C4-2B (cell line): ENCODE measurements around the gene TULP3.

Experiments used
- H3K27ac ChIP-seq: fragments of 450-650 bp; 2 replicates; pipeline ENCODE4 v1.5.1; 2017
- ZFX ChIP-seq: fragments of 450-650 bp; IDR thresholded peaks from 2 replicates; pipeline ENCODE4 v1.6.1; 2017
- TF ChIP-seq, protein P1 (sequence below): fragments of 450-650 bp; conservative IDR thresholded peaks from 2 replicates; pipeline ENCODE4 v1.5.1; 2017; ENCODE audit warnings: mild to moderate bottlenecking

TULP3 gene

DNA sequence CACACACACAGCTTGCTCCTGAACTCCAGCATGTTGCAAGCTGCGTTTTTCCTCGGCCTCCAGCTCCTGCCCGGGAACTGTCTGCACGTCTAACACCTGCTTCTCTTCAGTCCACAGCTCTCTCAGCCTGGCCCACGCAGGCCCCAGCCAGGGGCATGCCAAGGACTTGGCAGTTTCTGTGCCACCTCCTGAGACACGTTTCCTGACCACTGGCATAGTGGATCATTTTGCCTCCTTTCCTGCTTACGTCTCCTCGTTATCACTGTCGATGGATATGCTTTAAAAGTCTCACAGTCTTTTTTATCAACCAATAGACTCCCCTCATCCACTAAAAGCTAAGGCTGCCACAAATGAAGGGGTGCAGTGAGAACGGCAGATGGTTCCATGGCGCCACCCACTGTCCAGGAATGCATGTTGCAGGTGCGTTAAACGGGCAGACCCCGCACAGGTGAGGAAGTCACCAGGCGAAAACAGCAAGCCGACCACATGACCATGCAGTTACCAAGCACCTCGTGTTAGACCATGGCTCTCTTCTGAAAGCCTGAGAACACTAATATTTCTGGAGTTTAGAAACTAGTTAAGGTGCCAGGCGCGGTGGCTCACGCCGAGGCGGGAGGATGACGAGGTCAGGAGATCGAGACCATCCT lies 53.8 kb downstream of the TULP3 start:
- TF ChIP-seq, protein P1, sequence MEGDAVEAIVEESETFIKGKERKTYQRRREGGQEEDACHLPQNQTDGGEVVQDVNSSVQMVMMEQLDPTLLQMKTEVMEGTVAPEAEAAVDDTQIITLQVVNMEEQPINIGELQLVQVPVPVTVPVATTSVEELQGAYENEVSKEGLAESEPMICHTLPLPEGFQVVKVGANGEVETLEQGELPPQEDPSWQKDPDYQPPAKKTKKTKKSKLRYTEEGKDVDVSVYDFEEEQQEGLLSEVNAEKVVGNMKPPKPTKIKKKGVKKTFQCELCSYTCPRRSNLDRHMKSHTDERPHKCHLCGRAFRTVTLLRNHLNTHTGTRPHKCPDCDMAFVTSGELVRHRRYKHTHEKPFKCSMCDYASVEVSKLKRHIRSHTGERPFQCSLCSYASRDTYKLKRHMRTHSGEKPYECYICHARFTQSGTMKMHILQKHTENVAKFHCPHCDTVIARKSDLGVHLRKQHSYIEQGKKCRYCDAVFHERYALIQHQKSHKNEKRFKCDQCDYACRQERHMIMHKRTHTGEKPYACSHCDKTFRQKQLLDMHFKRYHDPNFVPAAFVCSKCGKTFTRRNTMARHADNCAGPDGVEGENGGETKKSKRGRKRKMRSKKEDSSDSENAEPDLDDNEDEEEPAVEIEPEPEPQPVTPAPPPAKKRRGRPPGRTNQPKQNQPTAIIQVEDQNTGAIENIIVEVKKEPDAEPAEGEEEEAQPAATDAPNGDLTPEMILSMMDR = peak; percentile 90
- TF ChIP-seq ZFX = no peak
- no peak overlapping the region for H3K27ac ChIP-seq

DNA sequence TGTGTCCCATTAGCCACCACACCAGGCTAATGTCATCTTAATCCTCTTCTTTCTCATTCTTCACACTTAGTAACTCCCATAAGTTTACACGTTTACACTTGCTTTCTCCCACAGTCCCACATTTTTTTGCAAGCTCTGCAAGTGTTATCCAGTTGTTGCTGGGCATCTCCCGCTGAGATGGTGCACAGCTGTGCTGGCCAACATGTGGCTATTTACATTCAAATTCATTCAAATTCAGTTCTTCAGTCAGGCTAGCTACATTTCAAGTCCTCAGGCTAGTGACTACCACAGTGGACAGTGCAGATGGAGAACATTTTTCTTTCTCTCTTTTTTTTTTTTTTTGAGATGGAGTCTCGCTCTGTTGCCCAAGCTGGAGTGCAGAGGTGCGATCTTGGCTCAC lies 58.7 kb downstream of the TULP3 start:
- no peak overlapping the region for H3K27ac ChIP-seq
- TF ChIP-seq ZFX = no peak
- TF ChIP-seq, protein P1 = no peak

DNA sequence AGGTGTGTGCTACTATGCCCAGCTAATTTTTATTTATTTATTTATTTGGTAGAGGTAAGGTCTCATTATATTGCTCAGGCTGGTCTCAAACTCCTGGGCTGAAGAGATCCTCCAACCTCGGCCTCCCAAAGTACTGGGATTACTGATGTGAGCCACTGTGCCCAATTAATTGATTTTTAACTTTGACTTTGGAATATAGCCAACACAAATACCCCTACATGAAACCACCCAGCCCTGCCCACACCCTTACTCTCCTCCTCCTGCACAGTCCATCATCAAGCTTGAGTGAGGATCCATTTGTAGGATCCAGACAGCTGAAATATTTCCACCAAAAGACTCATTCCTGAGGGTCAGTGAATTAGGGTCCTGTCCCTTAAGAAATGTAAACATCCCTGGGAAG lies 65.2 kb downstream of the TULP3 start:
- no peak overlapping the region for H3K27ac ChIP-seq
- no peak for TF ChIP-seq ZFX
- TF ChIP-seq, protein P1 = no peak

DNA sequence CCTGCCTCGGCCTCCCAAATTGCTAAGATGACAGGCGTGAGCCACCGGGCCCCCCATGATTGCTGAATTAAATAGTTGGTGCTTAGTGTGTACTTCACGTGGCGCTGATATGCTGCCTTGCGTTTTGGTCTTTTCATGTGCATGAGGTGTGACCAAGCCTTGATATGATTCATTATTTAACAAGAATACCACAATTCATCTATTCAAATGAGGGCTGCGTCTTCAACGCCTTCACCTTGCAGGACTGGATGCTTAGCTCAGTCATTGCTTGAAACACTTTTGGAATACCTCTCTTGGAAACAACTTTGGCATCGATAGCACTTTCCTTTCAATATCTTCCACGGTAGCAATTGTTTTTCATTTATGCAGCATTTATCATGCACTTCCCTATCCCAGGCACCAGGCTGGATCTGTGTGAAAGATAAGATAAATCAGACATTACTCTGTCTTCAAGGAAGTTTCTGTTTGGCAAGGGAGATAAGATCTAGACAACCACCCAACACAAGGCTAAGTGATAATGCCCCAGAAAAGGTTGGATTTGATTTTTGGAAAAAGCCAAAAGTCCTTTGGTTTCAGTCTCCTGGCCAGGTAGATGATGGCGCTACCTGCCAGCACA lies 67.2 kb downstream of the TULP3 start:
- peak overlapping the region; percentile 90 for H3K27ac ChIP-seq

DNA sequence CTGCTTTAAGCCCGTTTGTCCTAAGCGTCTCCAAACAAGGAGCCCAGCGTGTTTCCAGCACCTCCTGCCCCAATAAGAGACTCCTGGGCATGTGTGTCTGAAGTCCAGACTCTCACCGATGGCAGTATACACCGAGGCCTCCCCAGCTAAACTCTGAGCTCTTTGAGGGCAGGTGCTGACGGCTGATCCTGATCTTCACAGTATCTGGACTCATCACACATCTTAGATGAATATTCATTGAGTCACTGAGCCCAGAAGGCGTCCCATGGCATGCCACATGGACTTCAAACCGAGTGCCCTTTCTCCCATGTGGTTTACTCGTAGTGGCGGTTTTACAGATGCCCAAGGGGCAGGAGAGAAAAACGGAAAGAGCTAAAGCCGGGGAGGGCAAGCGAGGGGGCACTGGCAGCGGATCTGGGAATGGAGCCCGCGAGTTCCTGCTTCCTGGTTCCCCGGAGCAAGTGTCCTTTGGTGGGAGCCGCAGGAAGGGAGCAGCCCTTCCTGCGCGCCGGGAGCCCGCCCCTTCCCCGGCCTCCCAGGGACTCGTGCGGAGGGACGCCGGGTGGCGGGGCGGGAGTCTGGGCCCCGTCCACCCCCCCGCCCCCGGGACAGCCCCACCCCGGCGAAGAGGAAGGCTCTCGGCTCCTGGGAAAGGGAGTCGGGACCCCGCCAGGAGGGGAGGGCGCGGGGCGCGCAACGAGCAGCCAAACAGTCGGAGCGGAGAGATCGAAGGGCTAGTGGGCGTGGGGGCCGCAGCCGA lies 67.9 kb downstream of the TULP3 start:
- no peak for TF ChIP-seq ZFX
- TF ChIP-seq, protein P1 = no peak
- peak overlapping the region; percentile 90 for H3K27ac ChIP-seq

More for the DNA sequence above, 67.2 kb downstream of the TULP3 start:
- TF ChIP-seq ZFX = no peak
- TF ChIP-seq, protein P1 = no peak

DNA sequence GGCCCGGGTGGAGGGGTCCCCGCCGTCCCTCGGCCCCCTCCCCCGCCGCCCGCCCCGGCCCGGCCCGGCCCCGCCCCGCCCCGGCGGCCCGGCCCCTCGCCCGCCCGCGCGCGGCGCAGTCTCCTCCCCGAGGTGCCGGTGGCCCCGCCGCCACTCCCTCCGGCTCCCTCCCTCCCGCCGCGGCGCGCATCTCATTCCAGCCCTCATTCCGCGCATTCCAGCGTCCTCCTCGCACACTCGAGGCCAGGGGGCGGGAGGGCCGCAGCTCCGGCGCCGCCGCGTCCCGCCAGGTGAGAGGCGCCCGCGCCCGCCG lies 68.5 kb downstream of the TULP3 start, which contains the start of gene TEAD4:
TSS of gene TEAD4 (plus strand) at position 206 of the 313 bp plus-strand sequence.
- peak within 1 kb of the TSS; percentile 90 for H3K27ac ChIP-seq
- TF ChIP-seq, protein P1 = no peak
